ENCODE measurements around the gene TCP11L2.

Gene TCP11L2

GRCh38 chr12:106359646-106360399, 57.3 kb downstream of the TCP11L2 start:
- no peak overlapping the region for H3K4me3 ChIP-seq (ENCODE audit: low read depth, low read length)
- H3K27ac ChIP-seq (ENCODE audit: extremely low read depth, low read depth, low read length) = no peak overlapping the region
- ChIA-PET POLR2A (interaction anchor here (0.7 kb wide), 2 partner anchors 13 to 54 kb away, joined by 3 to 9 read pairs; no protein-coding TSS in a partner anchor), CTCF (interaction anchor here (0.5 to 3.8 kb wide), 2 partner anchors 560 to 1017 kb away, joined by 4 to 12 read pairs; no protein-coding TSS in a partner anchor)
- H3K36me3 ChIP-seq (ENCODE audit: control insufficient read depth in 2 of 2, insufficient read depth in 1 of 2, low read length in 2 of 2) = peaks cover 0 to 4% of the 10 kb centered on the region in 2 experiments; a peak in 1 of 3 replicates
- no peaks in the 10 kb centered on the region for H3K9me3 ChIP-seq (ENCODE audit: control insufficient read depth, insufficient read depth, low read depth, low read length)
- no peak for TF ChIP-seq CTCF (tag by site-specific recombination; IDR thresholded peaks at IDR 0.05)
- TF ChIP-seq HOXC10 (CRISPR knock-in tag; IDR thresholded peaks at IDR 0.05) = no peak
- no peak for TF ChIP-seq KLF8 (tag by site-specific recombination; IDR thresholded peaks at IDR 0.05)
- TF ChIP-seq ZNF549 (tag by site-specific recombination; IDR thresholded peaks at IDR 0.05) = no peak
- TF ChIP-seq GLI4 (tag by site-specific recombination; IDR thresholded peaks at IDR 0.05) = no peak
- no peak for TF ChIP-seq ZSCAN5A (tag by site-specific recombination; IDR thresholded peaks at IDR 0.05)
- TF ChIP-seq HOXD13 (CRISPR knock-in tag; IDR thresholded peaks at IDR 0.05; ENCODE audit: borderline replicate concordance) = no peak
- TF ChIP-seq KLF17 (tag by site-specific recombination; IDR thresholded peaks at IDR 0.05) = no peak
- no peaks in the 10 kb centered on the region for H3K4me1 ChIP-seq (ENCODE audit: control insufficient read depth, insufficient read depth, low read length)

GRCh38 chr12:106360400-106360994, 58.0 kb downstream of the TCP11L2 start:
- ChIA-PET CTCF (interaction anchor here (0.5 to 3.8 kb wide), 3 partner anchors 27 to 1017 kb away, joined by 3 to 12 read pairs (median 4); no protein-coding TSS in a partner anchor), POLR2A (interaction anchor here (0.7 kb wide), 1 partner anchor 12 kb away, joined by 3 read pairs; no protein-coding TSS in a partner anchor)
- H3K36me3 ChIP-seq (ENCODE audit: control insufficient read depth in 2 of 2, insufficient read depth in 1 of 2, low read length in 2 of 2) = peaks cover 0 to 4% of the 10 kb centered on the region in 2 experiments; a peak in 1 of 3 replicates
- H3K27ac ChIP-seq (ENCODE audit: extremely low read depth, low read depth, low read length) = no peak overlapping the region
- H3K9me3 ChIP-seq (ENCODE audit: control insufficient read depth, insufficient read depth, low read depth, low read length) = no peaks in the 10 kb centered on the region
- H3K4me1 ChIP-seq (ENCODE audit: control insufficient read depth, insufficient read depth, low read length) = no peaks in the 10 kb centered on the region
- no peak overlapping the region for H3K4me3 ChIP-seq (ENCODE audit: low read depth, low read length)
- TF ChIP-seq ZNF138 (tag by site-specific recombination; IDR thresholded peaks at IDR 0.05; ENCODE audit: borderline replicate concordance) (no peak), ZNF280C (tag by site-specific recombination; IDR thresholded peaks at IDR 0.05) (no peak), YY1 (tag by site-specific recombination; IDR thresholded peaks at IDR 0.05) (no peak), ZNF549 (tag by site-specific recombination; IDR thresholded peaks at IDR 0.05) (no peak), BCL11A (tag by site-specific recombination; IDR thresholded peaks at IDR 0.05; ENCODE audit: low read depth) (no peak), PATZ1 (tag by site-specific recombination; IDR thresholded peaks at IDR 0.05) (no peak), ZNF426 (tag by site-specific recombination; IDR thresholded peaks at IDR 0.05) (no peak), REST (tag by site-specific recombination; IDR thresholded peaks at IDR 0.05) (no peak), PRDM4 (tag by site-specific recombination; IDR thresholded peaks at IDR 0.05) (no peak), IKZF3 (tag by site-specific recombination; IDR thresholded peaks at IDR 0.05) (no peak)
